LNCaP clone FGC (cell line): ENCODE results near the gene NEURL3.

Source experiments
- DNase-seq: peaks from one replicate; pipeline ENCODE4 v3.0.0-alpha.2; 2011; ENCODE audit warnings: low read depth
- H3K4me3 ChIP-seq: 2 replicates; pipeline ENCODE4 v1.5.1; 2011; ENCODE audit warnings: mild to moderate bottlenecking, low read depth, low read length, control low read depth
- CTCF ChIP-seq: IDR thresholded peaks from 2 replicates; pipeline ENCODE4 v1.5.1; 2012; ENCODE audit warnings: mild to moderate bottlenecking; ENCODE audit not compliant: control insufficient read depth, insufficient read depth; ENCODE audit errors: extremely low read depth

Gene NEURL3

GRCh38 chr2:96546797-96547196, 41.6 kb upstream of the NEURL3 start:
- no peak for TF ChIP-seq CTCF
- DNase-seq: no peak
- H3K4me3 ChIP-seq: no peak overlapping the region

GRCh38 chr2:96546321-96546720, 41.2 kb upstream of the NEURL3 start:
- no peak for DNase-seq

DNA sequence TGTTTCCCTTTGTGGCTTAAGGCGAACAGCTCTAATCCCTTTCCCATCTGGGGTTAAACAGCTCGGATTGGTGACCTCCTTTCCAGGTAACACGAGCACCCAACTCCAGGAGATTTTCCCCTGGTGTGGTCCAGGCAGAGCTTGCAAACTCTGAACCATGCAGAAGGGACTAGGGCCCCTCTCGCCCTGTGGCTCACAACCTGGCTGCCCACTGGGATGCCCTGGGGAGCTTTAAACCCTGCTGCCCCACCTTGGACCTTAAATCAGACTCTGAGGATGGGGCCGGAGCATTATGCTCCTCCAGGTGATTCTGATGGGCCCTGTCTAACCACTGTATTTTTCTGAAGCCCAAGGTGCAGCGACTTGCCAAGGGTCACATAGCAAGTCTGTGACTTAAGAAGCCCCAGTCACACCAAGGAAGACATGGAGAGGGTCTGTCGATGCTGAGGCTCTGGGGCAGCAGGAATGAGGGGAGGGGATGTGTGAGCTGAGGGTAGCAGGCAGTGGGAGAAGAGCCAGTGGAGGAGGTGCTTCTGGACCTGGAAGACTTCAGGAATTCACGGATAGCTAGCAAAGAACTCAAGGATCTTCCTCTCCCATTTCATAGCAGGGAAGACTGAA, 37.3 kb upstream of the NEURL3 start:
- DNase-seq: no peak
- TF ChIP-seq CTCF: no peak
- no peak overlapping the region for H3K4me3 ChIP-seq

More at GRCh38 chr2:96546321-96546720, 41.2 kb upstream of the NEURL3 start:
- H3K4me3 ChIP-seq: no peak overlapping the region
- no peak for TF ChIP-seq CTCF

- no peak overlapping the region for H3K4me3 ChIP-seq
- TF ChIP-seq CTCF: no peak
- no peak for DNase-seq
These were observed 36.4 kb upstream of the NEURL3 start for GRCh38 chr2:96541398-96542152.

DNA sequence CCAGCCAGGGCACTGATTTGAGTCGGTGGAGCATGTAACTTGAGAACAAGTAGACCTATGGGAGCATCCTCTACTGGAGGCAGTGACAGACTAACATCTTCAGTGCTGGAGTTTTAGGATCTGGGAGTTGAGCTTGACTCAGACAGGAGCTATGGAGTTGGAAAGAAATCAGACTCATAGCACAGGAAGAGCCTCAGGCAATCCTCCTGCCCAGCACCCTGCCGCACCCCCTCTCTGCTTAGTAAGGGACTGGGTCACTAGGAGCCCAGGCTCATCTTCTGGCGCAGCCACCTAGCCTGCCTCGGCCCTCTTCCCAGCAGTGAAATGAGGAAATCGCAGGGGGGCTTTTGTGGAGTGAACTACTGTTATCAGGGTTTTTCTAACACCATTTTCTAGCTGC, 35.0 kb upstream of the NEURL3 start:
- DNase-seq: no peak
- no peak overlapping the region for H3K4me3 ChIP-seq
- no peak for TF ChIP-seq CTCF

DNA sequence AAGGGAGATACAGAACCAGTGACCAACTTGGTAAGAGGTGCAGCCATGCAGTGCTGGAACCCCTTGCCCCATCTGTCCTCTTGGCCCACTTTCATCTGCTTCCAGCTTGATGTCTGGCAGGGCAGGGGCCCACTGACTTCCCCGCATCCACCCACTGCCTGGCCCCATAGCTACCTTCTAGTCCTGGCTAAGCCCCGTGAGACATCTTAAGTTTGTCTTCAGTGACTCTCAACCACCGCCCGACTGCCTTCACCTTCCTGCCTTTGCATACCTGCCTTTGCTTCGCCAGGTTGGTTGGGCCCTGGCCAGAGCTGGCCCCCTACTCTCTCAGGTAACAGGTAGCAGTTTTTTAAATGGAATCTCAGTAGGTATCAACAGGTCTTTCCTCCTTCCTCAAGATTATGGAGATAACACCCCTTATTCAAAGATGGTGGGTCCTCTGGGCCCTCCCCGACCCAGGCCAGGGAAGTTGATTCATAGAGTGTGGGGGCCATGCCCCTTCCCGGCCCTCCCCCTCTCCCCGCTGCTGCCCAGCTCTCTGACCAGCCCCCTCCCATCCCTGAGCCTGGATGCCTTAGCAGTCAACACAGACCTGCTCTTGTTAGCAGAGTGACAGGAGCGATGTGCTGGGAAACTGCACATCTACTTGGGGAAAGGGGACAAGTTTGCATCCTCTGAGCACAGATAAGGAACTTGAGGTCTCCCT, 34.2 kb upstream of the NEURL3 start:
- no peak for TF ChIP-seq CTCF
- no peak overlapping the region for H3K4me3 ChIP-seq
- no peak for DNase-seq
